K562 (cell line): ENCODE data around the gene SAMD11. TPM values are rescaled to one million over a fixed set of nuclear protein-coding genes. Genes with fewer than 3 reads are reported as not detected.

ENCODE experiments used
- ATAC-seq: fragments of 200-7000 bp; cut with Tn5 transposase; 3 replicates; pipeline ENCODE4 v1.9.1; 2020; ENCODE audit warnings: moderate library complexity
- BruUV-seq: library from RNA; stranded (reverse); fragments of 400-500 nt; replicated peaks from 2 replicates; lab custom pipeline; 2021; lab: Mats Ljungman, UMichigan
- CTCF ChIA-PET: fragments of 300-600 bp; formaldehyde crosslinking; extraction: SDS; loops from one replicate; lab custom pipeline; 2021; ENCODE audit warnings: low intra/inter-chr PET ratio; lab: Yijun Ruan, JAX
- POLR2A ChIA-PET: fragments of 300-600, 350-650 bp; sonication (Branson Sonifier 250); formaldehyde crosslinking; extraction: SDS; loops from one replicate; lab custom pipeline; 2021; ENCODE audit warnings: antibody characterized with exemption, inconsistent platforms; lab: Yijun Ruan, JAX
- DNase-seq, 4 experiments: peaks; one replicate each; pipeline versions ENCODE4 v3.0.0 to v3.0.0-alpha.2; 2011 to 2018; ENCODE audit warnings: low spot score in 3 of 4, mixed read lengths in 3 of 4; ENCODE audit errors: extremely low read depth in 1 of 4
- FAIRE-seq: peaks from 2 replicates; lab custom pipeline; 2011; peaks lifted over from hg19 to GRCh38; lab: Jason Lieb, UNC
- H2AFZ ChIP-seq: 2 replicates; pipeline ENCODE4 v1.6.0; 2011; ENCODE audit warnings: low read depth, low read length, control low read depth, inconsistent platforms
- H3K27ac ChIP-seq: fragments of 200-600 bp; 3 replicates; pipeline ENCODE4 v1.8.0; 2011; ENCODE audit warnings: low read depth, mild to moderate bottlenecking, control low read depth, inconsistent platforms, low read length, moderate library complexity, mixed read lengths; ENCODE audit errors: extremely low read depth
- H3K27me3 ChIP-seq, 2 experiments: fragments of 300-600 bp in 1 of 2; 2 replicates in 1 of 2; 3 replicates in 1 of 2; pipeline versions ENCODE4 v1.6.0 to v1.8.0; 2011; ENCODE audit warnings: inconsistent platforms in 2 of 2, low read length in 2 of 2, mild to moderate bottlenecking in 1 of 2, mixed read lengths in 1 of 2, moderate library complexity in 1 of 2; ENCODE audit not compliant: control insufficient read depth in 2 of 2, insufficient read depth in 2 of 2
- H3K36me3 ChIP-seq: fragments of 300-600 bp; 3 replicates; pipeline ENCODE4 v1.8.0; 2011; ENCODE audit warnings: mild to moderate bottlenecking, low read length, inconsistent platforms; ENCODE audit not compliant: control insufficient read depth, insufficient read depth
- H3K4me1 ChIP-seq, 2 experiments: fragments of 200-600 bp in 1 of 2; replicated peaks in 1 of 2; 2 replicates in 1 of 2; 3 replicates in 1 of 2; pipeline versions ENCODE4 v1.5.1 to v1.8.0; 2011; ENCODE audit warnings: inconsistent platforms in 2 of 2, low read length in 2 of 2, mild to moderate bottlenecking in 1 of 2, mixed read lengths in 1 of 2, moderate library complexity in 1 of 2; ENCODE audit not compliant: control insufficient read depth in 2 of 2, insufficient read depth in 2 of 2
- H3K4me2 ChIP-seq: 2 replicates; pipeline ENCODE4 v1.6.1; 2011; ENCODE audit warnings: low read length, control low read depth, inconsistent platforms, mixed read lengths; ENCODE audit not compliant: insufficient read depth
- H3K4me3 ChIP-seq: fragments of 200-600 bp; sonication (generic), shearing (Covaris generic); 2 replicates; pipeline ENCODE4 v1.5.1; 2016; ENCODE audit warnings: control low read depth, inconsistent platforms
- H3K79me2 ChIP-seq: fragments of 200-600 bp; 3 replicates; pipeline ENCODE4 v1.8.0; 2011; ENCODE audit warnings: low read length, inconsistent platforms; ENCODE audit not compliant: control insufficient read depth, insufficient read depth
- H3K9ac ChIP-seq, 2 experiments: 2 replicates each; pipeline versions ENCODE4 v1.6.0 to v1.6.1; 2011; ENCODE audit warnings: low read depth in 2 of 2, low read length in 2 of 2, control low read depth in 1 of 2, inconsistent platforms in 1 of 2, mild to moderate bottlenecking in 1 of 2, mixed read lengths in 1 of 2; ENCODE audit not compliant: insufficient read depth in 1 of 2
- H3K9me1 ChIP-seq: one replicate; pipeline ENCODE4 v1.6.0; 2011; ENCODE audit warnings: inconsistent platforms, mild to moderate bottlenecking, low read length, moderate library complexity; ENCODE audit not compliant: control insufficient read depth, insufficient read depth
- H3K9me3 ChIP-seq: replicated peaks from 2 replicates; pipeline ENCODE4 v1.5.1; 2011; ENCODE audit warnings: low read depth, low read length, inconsistent platforms; ENCODE audit not compliant: control insufficient read depth, insufficient read depth
- H4K20me1 ChIP-seq: replicated peaks from 2 replicates; pipeline ENCODE4 v1.6.1; 2011; ENCODE audit warnings: low read length, inconsistent platforms, mixed read lengths; ENCODE audit not compliant: control insufficient read depth, insufficient read depth
- CAMTA2 ChIP-seq: fragments of 250-450 bp; sonication (Bioruptor Pico); conservative IDR thresholded peaks from 2 replicates; pipeline ENCODE4 v1.5.1; 2022
- CTBP1 ChIP-seq: fragments of 450-650 bp; IDR thresholded peaks from 2 replicates; pipeline ENCODE4 v1.6.1; 2016; ENCODE audit warnings: borderline replicate concordance
- DPF2 ChIP-seq: fragments of 450-650 bp; IDR thresholded peaks from 2 replicates; pipeline ENCODE4 v1.6.1; 2016
- EGR1 ChIP-seq: fragments of 450-650 bp; conservative IDR thresholded peaks from 2 replicates; pipeline ENCODE4 v1.6.1; 2017; ENCODE audit warnings: mild to moderate bottlenecking
- GABPB1 ChIP-seq: sonication (generic); formaldehyde crosslinking; IDR thresholded peaks from 2 replicates; pipeline ENCODE4 v1.8.0; 2022; ENCODE audit warnings: mild to moderate bottlenecking, missing genetic modification reagents
- KAT2B ChIP-seq: IDR thresholded peaks from one replicate; pipeline ENCODE4 v1.6.1; 2012; ENCODE audit warnings: low read depth, mild to moderate bottlenecking, control low read depth, inconsistent platforms, low read length, moderate library complexity
- LEF1 ChIP-seq: fragments of 450-650 bp; IDR thresholded peaks from 2 replicates; pipeline ENCODE4 v1.6.1; 2016; ENCODE audit warnings: mild to moderate bottlenecking
- PCBP1 ChIP-seq: fragments of 200-400 bp; formaldehyde crosslinking; IDR thresholded peaks from 2 replicates; pipeline ENCODE4 v1.6.1; 2018; ENCODE audit warnings: mild to moderate bottlenecking, low read depth, low read length; ENCODE audit not compliant: poor library complexity, severe bottlenecking
- WGBS: fragments of 100-300 bp; shearing (Covaris generic); methylation state at CpG from one replicate; pipeline ENCODE4 v1.1.6; 2016; ENCODE audit warnings: low coverage, mixed read lengths; ENCODE audit not compliant: insufficient coverage; ENCODE audit errors: missing lambda C conversion rate; 5-methylcytosine and 5-hydroxymethylcytosine counted together
- in situ Hi-C: fragments of 300-500 bp; cut with MboI; formaldehyde crosslinking; loops from 4 replicates; pipeline ENCODE4 v1.15.0; 2018; ENCODE audit warnings: inconsistent platforms, mixed read lengths
- intact Hi-C: fragments of 100-400 bp; cut with micrococcal nuclease; formaldehyde crosslinking; loops from 2 replicates; pipeline ENCODE4 v1.14.2; 2022
- polyA plus RNA-seq, 8 experiments: library from polyadenylated mRNA; depleted of rRNA in 4 of 8; stranded (reverse) in 5 of 8; unstranded in 3 of 8; fragments of >200 nt; fragmentation: Nextera tagmentation in 2 of 8; fragmentation: Illumina TruSeq in 1 of 8; extraction: Ambion mirVana in 2 of 8; extraction: Trizol in 1 of 8; gene quantifications; 2 replicates each; pipeline versions ENCODE4 v1.2.1 to v1.2.3, GENCODE V29; 2011 to 2014; ENCODE audit warnings: inconsistent platforms in 1 of 8, missing spikeins in 1 of 8
- total RNA-seq, 7 experiments: library from RNA; depleted of rRNA in 6 of 7; stranded (reverse); fragments of >200 nt in 6 of 7; fragmentation: Illumina TruSeq in 2 of 7; extraction: Trizol in 2 of 7; gene quantifications; 2 replicates each; pipeline versions ENCODE4 v1.2.1 to v1.2.3, GENCODE V29; 2011 to 2021; ENCODE audit warnings: low replicate concordance in 1 of 7
- TF ChIP-seq, protein P1 (sequence below), 2 experiments: fragments of 450-650 bp in 1 of 2; sonication (generic) in 1 of 2; formaldehyde crosslinking; conservative IDR thresholded peaks; 2 replicates each; pipeline versions ENCODE4 v1.4.0 to v1.8.1; 2020 to 2022; ENCODE audit warnings: mild to moderate bottlenecking in 1 of 2, missing genetic modification reagents in 1 of 2
- TF ChIP-seq, protein P2 (sequence below): fragments of 250-450 bp; sonication (Bioruptor Pico); IDR thresholded peaks from 2 replicates; pipeline ENCODE4 v1.4.0; 2020; ENCODE audit warnings: mild to moderate bottlenecking, moderate library complexity
- TF ChIP-seq, protein P3 (sequence below): fragments of 250-450 bp; sonication (Bioruptor Pico); IDR thresholded peaks from 2 replicates; pipeline ENCODE4 v1.6.1; 2021; ENCODE audit warnings: mild to moderate bottlenecking

The SAMD11 gene
- total and polyA plus RNA-seq, 9 of the 15 experiments (the other 6 are each of a cell fraction or from before 2014, with no cell fraction given), result 0.07 to 0.82 (median 0.11) TPM; not detected in 2

DNA sequence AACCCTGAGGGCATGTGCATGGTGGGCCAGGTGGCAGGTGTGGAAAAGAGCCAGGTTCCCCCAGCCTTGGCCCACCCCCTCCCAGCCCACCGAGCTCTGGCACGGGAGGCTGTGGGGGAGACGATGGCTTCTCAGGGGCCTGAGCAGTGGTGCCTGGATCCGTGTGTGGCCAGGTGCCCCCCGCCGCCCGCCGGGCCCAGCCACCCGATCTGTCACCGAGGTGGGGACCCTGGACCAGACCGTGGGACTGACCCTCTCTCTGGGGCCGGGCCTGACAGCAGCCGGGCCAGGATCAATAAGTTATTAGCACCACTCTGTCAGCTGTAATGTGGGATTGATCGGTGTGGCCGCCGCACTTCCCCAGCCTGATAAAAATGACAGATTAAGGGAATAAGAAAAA is 13.8 kb downstream of the SAMD11 start:
- BruUV-seq, result no TSS peak
- no peak overlapping the region for H3K27ac ChIP-seq
- no peaks in the 10 kb centered on the region for H3K9me1 ChIP-seq
- H3K4me3 ChIP-seq, result no peak overlapping the region
- H3K9ac ChIP-seq, result no peak overlapping the region
- ChIA-PET POLR2A (interaction anchor here (1.0 to 1.7 kb wide), 4 partner anchors 18 to 29 kb away, joined by 3 to 7 read pairs (median 4); partner anchors contain the start of gene PLEKHN1), CTCF (no interaction called here)
- no peaks in the 10 kb centered on the region for H3K9me3 ChIP-seq
- in situ Hi-C loops, result no loop called here
- peaks cover 14% of the 10 kb centered on the region for H4K20me1 ChIP-seq
- peaks cover 11 to 31% of the 10 kb centered on the region in 2 experiments; a peak in 4 of 5 replicates for H3K27me3 ChIP-seq
- DNase-seq, result no peak
- no peak for FAIRE-seq
- intact Hi-C loops, result no loop called here
- no peaks in the 10 kb centered on the region for H3K79me2 ChIP-seq
- WGBS, result 52% methylated on average over 9 of the region's 16 CpGs
- no peaks in the 10 kb centered on the region for H3K36me3 ChIP-seq
- ATAC-seq, result no peak
- H2AFZ ChIP-seq, result no peak overlapping the region
- peaks cover 21 to 88% of the 10 kb centered on the region in 2 experiments for H3K4me1 ChIP-seq
- TF ChIP-seq KAT2B (no peak), CAMTA2 (CRISPR knock-in tag) (no peak), PCBP1 (peak; percentile 9)
- no peak overlapping the region for H3K4me2 ChIP-seq

DNA sequence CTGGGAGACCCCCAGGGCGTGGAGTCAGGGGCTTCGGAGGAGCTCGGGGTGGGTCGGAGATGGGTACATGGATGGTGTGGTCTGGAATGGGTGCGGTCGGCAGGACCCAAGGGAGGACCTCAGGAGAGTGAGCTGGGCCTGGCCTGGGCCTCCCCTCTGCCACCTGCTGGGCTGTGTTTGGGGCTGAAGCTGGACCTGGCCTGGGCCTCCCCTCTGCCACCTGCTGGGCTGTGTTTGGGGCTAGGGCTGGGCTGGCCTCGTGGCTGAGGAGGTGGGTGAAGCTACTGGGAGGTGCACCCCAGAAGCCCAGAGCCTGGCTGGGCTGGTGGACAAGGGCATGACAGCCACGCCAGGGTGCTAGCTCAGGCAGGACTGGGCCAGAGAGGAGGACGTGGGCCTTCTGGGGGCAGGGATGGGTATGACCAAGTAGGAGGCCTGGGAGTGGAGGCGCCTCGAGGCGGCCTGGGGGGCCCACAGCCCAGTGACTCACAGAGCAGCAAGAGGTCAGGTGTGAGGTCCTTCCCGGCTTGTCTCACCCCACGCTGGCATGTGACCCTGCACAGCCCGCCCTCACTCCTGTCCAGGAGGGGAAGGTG is 14.5 kb downstream of the SAMD11 start:
- Histone ChIP-seq H3K27me3 (peaks cover 11 to 24% of the 10 kb centered on the region in 2 experiments; a peak in 4 of 5 replicates), H3K4me2 (no peak overlapping the region), H3K36me3 (no peaks in the 10 kb centered on the region), H3K9ac (peak overlapping the region in 1 of 2 experiments; percentile 67; a peak in 2 of 4 replicates), H4K20me1 (peaks cover 20% of the 10 kb centered on the region; the same call in 1 of the 2 replicates), H2AFZ (no peak overlapping the region), H3K9me3 (no peaks in the 10 kb centered on the region), H3K27ac (no peak overlapping the region), H3K79me2 (no peaks in the 10 kb centered on the region), H3K4me3 (no peak overlapping the region), H3K4me1 (peaks cover 28 to 88% of the 10 kb centered on the region in 2 experiments), H3K9me1 (no peaks in the 10 kb centered on the region)
- no TSS peak for BruUV-seq
- peak; percentile 58 to 63 (median 61) for DNase-seq
- FAIRE-seq, result peak; percentile 85
- ChIA-PET CTCF (interaction anchor here (0.7 to 1.5 kb wide), 3 partner anchors 32 to 49 kb away, joined by 3 to 12 read pairs (median 3); no protein-coding TSS in a partner anchor), POLR2A (interaction anchor here (0.5 to 1.7 kb wide), 10 partner anchors 8 to 252 kb away, joined by 3 to 7 read pairs (median 4); partner anchors contain the start of gene PLEKHN1)
- intact Hi-C loops, result no loop called here
- 39% methylated on average over 15 of the region's 15 CpGs for WGBS
- in situ Hi-C loops, result no loop called here
- peak; percentile 51 for ATAC-seq
- TF ChIP-seq CTBP1, result peak; percentile 72
- TF ChIP-seq EGR1, result peak; percentile 41
- TF ChIP-seq, protein P1, sequence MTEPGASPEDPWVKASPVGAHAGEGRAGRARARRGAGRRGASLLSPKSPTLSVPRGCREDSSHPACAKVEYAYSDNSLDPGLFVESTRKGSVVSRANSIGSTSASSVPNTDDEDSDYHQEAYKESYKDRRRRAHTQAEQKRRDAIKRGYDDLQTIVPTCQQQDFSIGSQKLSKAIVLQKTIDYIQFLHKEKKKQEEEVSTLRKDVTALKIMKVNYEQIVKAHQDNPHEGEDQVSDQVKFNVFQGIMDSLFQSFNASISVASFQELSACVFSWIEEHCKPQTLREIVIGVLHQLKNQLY (CRISPR knock-in tag; conservative IDR thresholded peaks at IDR 0.05), result no peak
- TF ChIP-seq DPF2, result no peak
- TF ChIP-seq GABPB1, result 0 out of 2 replicates have a peak, but pooled peaks have one; percentile 44
- TF ChIP-seq LEF1, result no peak
- TF ChIP-seq, protein P2, sequence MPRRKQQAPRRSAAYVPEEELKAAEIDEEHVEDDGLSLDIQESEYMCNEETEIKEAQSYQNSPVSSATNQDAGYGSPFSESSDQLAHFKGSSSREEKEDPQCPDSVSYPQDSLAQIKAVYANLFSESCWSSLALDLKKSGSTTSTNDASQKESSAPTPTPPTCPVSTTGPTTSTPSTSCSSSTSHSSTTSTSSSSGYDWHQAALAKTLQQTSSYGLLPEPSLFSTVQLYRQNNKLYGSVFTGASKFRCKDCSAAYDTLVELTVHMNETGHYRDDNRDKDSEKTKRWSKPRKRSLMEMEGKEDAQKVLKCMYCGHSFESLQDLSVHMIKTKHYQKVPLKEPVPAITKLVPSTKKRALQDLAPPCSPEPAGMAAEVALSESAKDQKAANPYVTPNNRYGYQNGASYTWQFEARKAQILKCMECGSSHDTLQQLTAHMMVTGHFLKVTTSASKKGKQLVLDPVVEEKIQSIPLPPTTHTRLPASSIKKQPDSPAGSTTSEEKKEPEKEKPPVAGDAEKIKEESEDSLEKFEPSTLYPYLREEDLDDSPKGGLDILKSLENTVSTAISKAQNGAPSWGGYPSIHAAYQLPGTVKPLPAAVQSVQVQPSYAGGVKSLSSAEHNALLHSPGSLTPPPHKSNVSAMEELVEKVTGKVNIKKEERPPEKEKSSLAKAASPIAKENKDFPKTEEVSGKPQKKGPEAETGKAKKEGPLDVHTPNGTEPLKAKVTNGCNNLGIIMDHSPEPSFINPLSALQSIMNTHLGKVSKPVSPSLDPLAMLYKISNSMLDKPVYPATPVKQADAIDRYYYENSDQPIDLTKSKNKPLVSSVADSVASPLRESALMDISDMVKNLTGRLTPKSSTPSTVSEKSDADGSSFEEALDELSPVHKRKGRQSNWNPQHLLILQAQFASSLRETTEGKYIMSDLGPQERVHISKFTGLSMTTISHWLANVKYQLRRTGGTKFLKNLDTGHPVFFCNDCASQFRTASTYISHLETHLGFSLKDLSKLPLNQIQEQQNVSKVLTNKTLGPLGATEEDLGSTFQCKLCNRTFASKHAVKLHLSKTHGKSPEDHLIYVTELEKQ (CRISPR knock-in tag), result no peak
- TF ChIP-seq, protein P3, sequence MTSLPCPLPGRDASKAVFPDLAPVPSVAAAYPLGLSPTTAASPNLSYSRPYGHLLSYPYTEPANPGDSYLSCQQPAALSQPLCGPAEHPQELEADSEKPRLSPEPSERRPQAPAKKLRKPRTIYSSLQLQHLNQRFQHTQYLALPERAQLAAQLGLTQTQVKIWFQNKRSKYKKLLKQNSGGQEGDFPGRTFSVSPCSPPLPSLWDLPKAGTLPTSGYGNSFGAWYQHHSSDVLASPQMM, result no peak
